ENCODE results near the gene MACROD2. TPM values are rescaled to one million over a fixed set of nuclear protein-coding genes. Genes with fewer than 3 reads are reported as not detected.

The MACROD2 gene
- total RNA-seq, 1 donor from 2014 or later = 2.4 TPM

GRCh38 chr20:15919118-15919517 lies 1923.8 kb downstream of the MACROD2 start:
- peaks cover 4% of the 10 kb centered on the region for H3K9me3 Mint-ChIP-seq (ENCODE audit: unreplicated experiment)
- H3K4me3 ChIP-seq (ENCODE audit: insufficient read depth, low read depth, low read length) = no peak overlapping the region
- no peaks in the 10 kb centered on the region for H3K4me1 Mint-ChIP-seq (ENCODE audit: low read depth, unreplicated experiment)
- H3K9me3 ChIP-seq (ENCODE audit: insufficient read depth, low read depth, low read length) = no peaks in the 10 kb centered on the region
- no peaks in the 10 kb centered on the region for H3K36me3 Mint-ChIP-seq (ENCODE audit: low read depth, unreplicated experiment)
- no peaks in the 10 kb centered on the region for H3K27me3 ChIP-seq (ENCODE audit: insufficient read depth, low read length)
- H4K20me1 ChIP-seq (ENCODE audit: insufficient read depth, low read length) = no peaks in the 10 kb centered on the region
- no peak overlapping the region for H3K9ac ChIP-seq (ENCODE audit: low read length)
- H3K4me3 Mint-ChIP-seq (ENCODE audit: unreplicated experiment) = no peak overlapping the region
- no peak overlapping the region for H3K27ac Mint-ChIP-seq (ENCODE audit: unreplicated experiment)
- H3K36me3 ChIP-seq (ENCODE audit: insufficient read depth, low read length) = no peaks in the 10 kb centered on the region
- H2AFZ ChIP-seq (ENCODE audit: low read depth, low read length) = no peak overlapping the region
- H3K4me2 ChIP-seq (ENCODE audit: low read length) = no peak overlapping the region
- no peaks in the 10 kb centered on the region for H3K79me2 ChIP-seq (ENCODE audit: insufficient read depth, low read length)
- H3K4me1 ChIP-seq (ENCODE audit: insufficient read depth, low read length) = no peaks in the 10 kb centered on the region
- no peak overlapping the region for H3K27ac ChIP-seq (ENCODE audit: low read depth, low read length)
- TF ChIP-seq CTCF (IDR thresholded peaks at IDR 0.05; ENCODE audit: insufficient read depth, low read depth, low read length) (no peak), EZH2 (IDR thresholded peaks at IDR 0.05; ENCODE audit: insufficient read depth, low read length) (no peak)
- DNase-seq (ENCODE audit: low read depth) (no peak), FAIRE-seq (no peak)
- no peaks in the 10 kb centered on the region for H3K27me3 Mint-ChIP-seq (ENCODE audit: low read depth, unreplicated experiment)

- no peaks in the 10 kb centered on the region for H3K4me1 ChIP-seq (ENCODE audit: insufficient read depth, low read length)
- H3K27me3 ChIP-seq (ENCODE audit: insufficient read depth, low read length) = no peaks in the 10 kb centered on the region
- TF ChIP-seq EZH2 (IDR thresholded peaks at IDR 0.05; ENCODE audit: insufficient read depth, low read length) (no peak), CTCF (IDR thresholded peaks at IDR 0.05; ENCODE audit: insufficient read depth, low read depth, low read length) (no peak)
- no peak overlapping the region for H3K27ac ChIP-seq (ENCODE audit: low read depth, low read length)
- H3K4me3 ChIP-seq (ENCODE audit: insufficient read depth, low read depth, low read length) = no peak overlapping the region
- DNase-seq (ENCODE audit: low read depth) (no peak), FAIRE-seq (no peak)
- H3K79me2 ChIP-seq (ENCODE audit: insufficient read depth, low read length) = no peaks in the 10 kb centered on the region
- H3K4me2 ChIP-seq (ENCODE audit: low read length) = no peak overlapping the region
- Mint-ChIP-seq H3K27me3 (ENCODE audit: low read depth, unreplicated experiment) (peaks cover 6% of the 10 kb centered on the region), H3K27ac (ENCODE audit: unreplicated experiment) (no peak overlapping the region), H3K4me3 (ENCODE audit: unreplicated experiment) (no peak overlapping the region), H3K36me3 (ENCODE audit: low read depth, unreplicated experiment) (no peaks in the 10 kb centered on the region), H3K4me1 (ENCODE audit: low read depth, unreplicated experiment) (no peaks in the 10 kb centered on the region), H3K9me3 (ENCODE audit: unreplicated experiment) (no peaks in the 10 kb centered on the region)
- H3K9ac ChIP-seq (ENCODE audit: low read length) = no peak overlapping the region
- no peaks in the 10 kb centered on the region for H3K9me3 ChIP-seq (ENCODE audit: insufficient read depth, low read depth, low read length)
- H4K20me1 ChIP-seq (ENCODE audit: insufficient read depth, low read length) = no peaks in the 10 kb centered on the region
- H3K36me3 ChIP-seq (ENCODE audit: insufficient read depth, low read length) = no peaks in the 10 kb centered on the region
- no peak overlapping the region for H2AFZ ChIP-seq (ENCODE audit: low read depth, low read length)
These were observed 1926.6 kb downstream of the MACROD2 start for GRCh38 chr20:15921930-15922329.

GRCh38 chr20:15922556-15922955 lies 1927.2 kb downstream of the MACROD2 start:
- no peaks in the 10 kb centered on the region for H3K36me3 ChIP-seq (ENCODE audit: insufficient read depth, low read length)
- H3K79me2 ChIP-seq (ENCODE audit: insufficient read depth, low read length) = no peaks in the 10 kb centered on the region
- no peaks in the 10 kb centered on the region for H4K20me1 ChIP-seq (ENCODE audit: insufficient read depth, low read length)
- Mint-ChIP-seq H3K4me1 (ENCODE audit: low read depth, unreplicated experiment) (no peaks in the 10 kb centered on the region), H3K9me3 (ENCODE audit: unreplicated experiment) (no peaks in the 10 kb centered on the region), H3K27me3 (ENCODE audit: low read depth, unreplicated experiment) (peaks cover 11% of the 10 kb centered on the region), H3K4me3 (ENCODE audit: unreplicated experiment) (no peak overlapping the region), H3K27ac (ENCODE audit: unreplicated experiment) (no peak overlapping the region), H3K36me3 (ENCODE audit: low read depth, unreplicated experiment) (no peaks in the 10 kb centered on the region)
- no peaks in the 10 kb centered on the region for H3K9me3 ChIP-seq (ENCODE audit: insufficient read depth, low read depth, low read length)
- DNase-seq (ENCODE audit: low read depth) = no peak
- no peak for TF ChIP-seq CTCF (IDR thresholded peaks at IDR 0.05; ENCODE audit: insufficient read depth, low read depth, low read length)
- no peak for TF ChIP-seq EZH2 (IDR thresholded peaks at IDR 0.05; ENCODE audit: insufficient read depth, low read length)
- H3K4me2 ChIP-seq (ENCODE audit: low read length) = no peak overlapping the region
- H2AFZ ChIP-seq (ENCODE audit: low read depth, low read length) = no peak overlapping the region
- H3K4me1 ChIP-seq (ENCODE audit: insufficient read depth, low read length) = no peaks in the 10 kb centered on the region
- no peak for FAIRE-seq
- no peak overlapping the region for H3K9ac ChIP-seq (ENCODE audit: low read length)
- no peaks in the 10 kb centered on the region for H3K27me3 ChIP-seq (ENCODE audit: insufficient read depth, low read length)
- H3K27ac ChIP-seq (ENCODE audit: low read depth, low read length) = no peak overlapping the region
- no peak overlapping the region for H3K4me3 ChIP-seq (ENCODE audit: insufficient read depth, low read depth, low read length)
